Natural killer cell (primary cell): ENCODE data around the gene CXorf38. TPM values are rescaled to one million over a fixed set of nuclear protein-coding genes. Genes with fewer than 3 reads are reported as not detected.

Experiments
- ATAC-seq, 3 donors: fragments of 150-1000 bp in 2 of 3; fragments of 200-7000 bp in 1 of 3; cut with Tn5 transposase; 1 replicate in 1 of 3; 2 replicates in 2 of 3; pipeline ENCODE4 v1.10.0; 2021; ENCODE audit warnings: mild to moderate bottlenecking in 2 of 3, moderate library complexity in 2 of 3
- DNase-seq, 2 donors: peaks; one replicate each; pipeline versions ENCODE4 v3.0.0 to v3.0.0-alpha.2; 2013 to 2021; ENCODE audit warnings: mixed read lengths in 1 of 2
- H3K27ac ChIP-seq: one replicate; pipeline ENCODE4 v1.5.1; 2013; ENCODE audit warnings: mild to moderate bottlenecking, low read length
- H3K27me3 ChIP-seq: one replicate; pipeline ENCODE4 v1.6.1; 2013; ENCODE audit warnings: low read length; ENCODE audit not compliant: control insufficient read depth, insufficient read depth
- H3K36me3 ChIP-seq: one replicate; pipeline ENCODE4 v1.6.1; 2013; ENCODE audit warnings: low read length; ENCODE audit not compliant: control insufficient read depth, insufficient read depth
- H3K4me1 ChIP-seq: one replicate; pipeline ENCODE4 v1.6.1; 2013; ENCODE audit warnings: low read length; ENCODE audit not compliant: control insufficient read depth, insufficient read depth
- H3K4me3 ChIP-seq: one replicate; pipeline ENCODE4 v1.5.1; 2013; ENCODE audit warnings: low read length
- H3K9me3 ChIP-seq: one replicate; pipeline ENCODE4 v1.6.1; 2013; ENCODE audit warnings: low read length; ENCODE audit not compliant: control insufficient read depth, insufficient read depth
- H3K27ac Mint-ChIP-seq, 2 donors: one replicate each; pipeline ENCODE4 v1.8.0; 2022; ENCODE audit warnings: mild to moderate bottlenecking in 2 of 2, mixed read lengths in 2 of 2, moderate library complexity in 1 of 2
- H3K27me3 Mint-ChIP-seq, 2 donors: one replicate each; pipeline ENCODE4 v1.8.0; 2022; ENCODE audit warnings: low read depth in 2 of 2, mixed read lengths in 2 of 2
- H3K36me3 Mint-ChIP-seq: one replicate; pipeline ENCODE4 v1.8.0; 2022; ENCODE audit warnings: mixed read lengths
- H3K4me1 Mint-ChIP-seq, 2 donors: one replicate each; pipeline ENCODE4 v1.8.0; 2022; ENCODE audit warnings: mixed read lengths in 2 of 2
- H3K4me3 Mint-ChIP-seq: one replicate; pipeline ENCODE4 v1.8.0; 2022; ENCODE audit warnings: mild to moderate bottlenecking, moderate library complexity, mixed read lengths
- H3K9me3 Mint-ChIP-seq, 2 donors: one replicate each; pipeline ENCODE4 v1.8.0; 2022; ENCODE audit warnings: mixed read lengths in 2 of 2
- WGBS: methylation state at CpG from one replicate; pipeline ENCODE4 v1.1.7; 2013; ENCODE audit warnings: missing lambda C conversion rate; ENCODE audit not compliant: insufficient coverage; 5-methylcytosine and 5-hydroxymethylcytosine counted together
- intact Hi-C: fragments of 100-400 bp; cut with micrococcal nuclease; formaldehyde crosslinking; loops from one replicate; pipeline ENCODE4 v1.14.2; 2022
- total RNA-seq, 4 donors: library from RNA; stranded (reverse); fragments of 120-200 nt in 1 of 4; gene quantifications; one replicate each; pipeline versions ENCODE4 v1.2.3 to v1.2.4, GENCODE V29; 2013 to 2022
- TF ChIP-seq, protein P1 (sequence below): fragments of 200-600 bp; IDR thresholded peaks from one replicate; pipeline ENCODE4 v1.8.0; 2022; ENCODE audit warnings: antibody characterized with exemption

The CXorf38 gene
- total RNA-seq, 3 donors from 2014 or later (not counting 1 experiment from before 2014, with no cell fraction given): 27.5 to 46.1 (median 30.9) TPM

DNA sequence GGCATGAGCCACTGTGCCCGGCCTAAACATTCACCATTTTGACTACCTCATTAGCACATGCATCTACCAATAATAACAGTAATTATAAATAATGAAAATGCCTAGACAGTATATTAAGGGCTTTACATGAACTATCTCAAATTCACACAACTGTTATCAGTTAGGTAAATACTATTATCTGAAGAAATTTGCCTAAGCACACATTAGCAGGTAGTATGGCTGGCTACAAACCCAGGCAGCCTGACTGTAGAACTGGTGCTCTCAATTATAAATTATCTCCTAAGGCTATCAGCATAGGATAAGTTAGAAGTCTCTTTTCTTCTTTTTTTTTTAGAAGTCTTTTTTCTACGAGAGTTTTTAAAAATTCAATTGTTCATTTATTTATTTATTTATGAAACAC is 14.1 kb upstream of the CXorf38 start:
- Histone ChIP-seq H3K4me3 (no peak overlapping the region), H3K36me3 (peaks cover 23% of the 10 kb centered on the region), H3K27ac (no peak overlapping the region), H3K9me3 (no peaks in the 10 kb centered on the region), H3K4me1 (peaks cover 27% of the 10 kb centered on the region), H3K27me3 (no peaks in the 10 kb centered on the region)
- TF ChIP-seq, protein P1, sequence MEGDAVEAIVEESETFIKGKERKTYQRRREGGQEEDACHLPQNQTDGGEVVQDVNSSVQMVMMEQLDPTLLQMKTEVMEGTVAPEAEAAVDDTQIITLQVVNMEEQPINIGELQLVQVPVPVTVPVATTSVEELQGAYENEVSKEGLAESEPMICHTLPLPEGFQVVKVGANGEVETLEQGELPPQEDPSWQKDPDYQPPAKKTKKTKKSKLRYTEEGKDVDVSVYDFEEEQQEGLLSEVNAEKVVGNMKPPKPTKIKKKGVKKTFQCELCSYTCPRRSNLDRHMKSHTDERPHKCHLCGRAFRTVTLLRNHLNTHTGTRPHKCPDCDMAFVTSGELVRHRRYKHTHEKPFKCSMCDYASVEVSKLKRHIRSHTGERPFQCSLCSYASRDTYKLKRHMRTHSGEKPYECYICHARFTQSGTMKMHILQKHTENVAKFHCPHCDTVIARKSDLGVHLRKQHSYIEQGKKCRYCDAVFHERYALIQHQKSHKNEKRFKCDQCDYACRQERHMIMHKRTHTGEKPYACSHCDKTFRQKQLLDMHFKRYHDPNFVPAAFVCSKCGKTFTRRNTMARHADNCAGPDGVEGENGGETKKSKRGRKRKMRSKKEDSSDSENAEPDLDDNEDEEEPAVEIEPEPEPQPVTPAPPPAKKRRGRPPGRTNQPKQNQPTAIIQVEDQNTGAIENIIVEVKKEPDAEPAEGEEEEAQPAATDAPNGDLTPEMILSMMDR: no peak
- no peaks in the 10 kb centered on the region for H3K27me3 Mint-ChIP-seq
- peaks cover 17 to 19% of the 10 kb centered on the region in 2 donors for H3K4me1 Mint-ChIP-seq
- H3K9me3 Mint-ChIP-seq: no peaks in the 10 kb centered on the region
- intact Hi-C loops: no loop called here
- no CpG with 5 or more reads among the region's 2 CpGs for WGBS
- DNase-seq (no peak), ATAC-seq (no peak)
- no peak overlapping the region for H3K27ac Mint-ChIP-seq
- H3K4me3 Mint-ChIP-seq: no peak overlapping the region
- peaks cover 24% of the 10 kb centered on the region for H3K36me3 Mint-ChIP-seq

DNA sequence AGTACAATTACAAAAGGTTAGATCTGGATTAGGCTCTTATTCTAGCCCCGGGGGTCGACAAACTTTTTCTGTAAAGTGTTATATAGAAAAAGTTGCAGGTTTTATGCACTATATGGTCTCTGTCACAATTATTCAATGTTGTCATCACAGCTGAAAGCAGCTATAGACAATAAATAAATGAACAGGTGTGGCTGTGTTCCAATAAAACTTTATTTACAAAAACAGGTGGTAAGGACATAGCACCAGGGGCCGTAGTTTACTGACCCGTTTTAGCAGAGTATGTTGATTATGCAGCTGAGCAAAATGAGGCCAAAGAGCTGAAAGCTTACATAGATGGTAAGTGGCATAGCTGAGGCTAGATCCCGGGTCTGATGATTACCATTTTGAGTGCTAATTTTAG is 13.0 kb upstream of the CXorf38 start:
- Mint-ChIP-seq H3K4me3 (no peak overlapping the region), H3K27ac (no peak overlapping the region), H3K27me3 (no peaks in the 10 kb centered on the region), H3K36me3 (peaks cover 13% of the 10 kb centered on the region), H3K9me3 (no peaks in the 10 kb centered on the region), H3K4me1 (peaks cover 17 to 19% of the 10 kb centered on the region in 2 donors)
- Histone ChIP-seq H3K9me3 (no peaks in the 10 kb centered on the region), H3K27ac (no peak overlapping the region), H3K27me3 (no peaks in the 10 kb centered on the region), H3K4me3 (no peak overlapping the region), H3K4me1 (peaks cover 27% of the 10 kb centered on the region), H3K36me3 (peaks cover 17% of the 10 kb centered on the region)
- intact Hi-C loops: no loop called here
- ATAC-seq: no peak
- no peak for DNase-seq
- 95% methylated on average over 4 of the region's 5 CpGs for WGBS
- TF ChIP-seq, protein P1: no peak

DNA sequence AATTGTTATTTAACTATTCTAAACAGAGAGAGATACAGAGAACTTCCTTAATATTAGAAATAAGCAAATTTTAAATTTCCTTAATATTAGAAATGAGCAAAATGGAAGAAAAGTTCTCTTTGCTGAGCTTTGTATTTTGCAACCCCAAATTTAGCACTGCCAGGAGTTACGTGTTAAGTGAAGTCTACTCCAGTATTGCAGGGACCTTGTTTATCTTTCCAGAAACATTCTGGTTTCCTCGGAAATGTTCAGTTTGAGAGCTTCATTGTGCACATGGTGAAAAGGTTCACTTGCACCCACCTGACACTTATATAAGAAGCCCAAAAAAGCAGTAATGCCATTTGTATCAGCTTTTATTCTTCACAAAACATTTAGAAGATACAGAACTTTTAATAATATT is 6.2 kb upstream of the CXorf38 start:
- Mint-ChIP-seq H3K27me3 (no peaks in the 10 kb centered on the region), H3K9me3 (no peaks in the 10 kb centered on the region), H3K27ac (no peak overlapping the region), H3K36me3 (peaks cover 11% of the 10 kb centered on the region), H3K4me1 (peaks cover 5 to 6% of the 10 kb centered on the region in 2 donors), H3K4me3 (no peak overlapping the region)
- Histone ChIP-seq H3K4me1 (no peaks in the 10 kb centered on the region), H3K36me3 (peaks cover 20% of the 10 kb centered on the region), H3K27ac (no peak overlapping the region), H3K27me3 (no peaks in the 10 kb centered on the region), H3K4me3 (no peak overlapping the region), H3K9me3 (no peaks in the 10 kb centered on the region)
- ATAC-seq (no peak), DNase-seq (no peak)
- WGBS: 93% methylated on average over 2 of the region's 2 CpGs
- TF ChIP-seq, protein P1: no peak
- intact Hi-C loops: loop anchor here (10.0 kb wide), 1 partner anchor 461 kb away; no protein-coding TSS in a partner anchor

DNA sequence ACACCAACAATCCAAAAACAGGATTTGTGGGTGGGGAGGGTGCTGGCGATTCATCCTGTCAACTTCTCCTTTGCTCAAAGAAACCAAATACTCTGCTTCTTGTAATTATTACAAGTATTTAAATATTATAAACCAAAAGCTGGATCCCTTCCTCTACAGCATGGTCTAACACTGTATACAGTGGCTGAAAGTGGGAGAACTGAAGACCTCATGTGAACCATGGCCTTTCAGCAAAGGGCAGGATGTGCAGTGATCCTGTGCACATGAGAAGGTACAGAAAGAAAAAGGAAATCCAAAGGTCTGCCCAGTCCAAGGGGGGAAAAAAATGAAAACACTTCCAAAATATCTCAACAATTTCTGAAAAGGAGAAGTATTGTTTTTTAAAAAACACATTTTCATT is 5.3 kb upstream of the CXorf38 start:
- intact Hi-C loops: loop anchor here (10.0 kb wide), 1 partner anchor 462 kb away; no protein-coding TSS in a partner anchor
- no peak overlapping the region for H3K27ac Mint-ChIP-seq
- no peaks in the 10 kb centered on the region for H3K9me3 ChIP-seq

More for the DNA sequence above, 5.3 kb upstream of the CXorf38 start:
- no CpG with 5 or more reads among the region's 1 CpG for WGBS
- no peak for ATAC-seq
- Mint-ChIP-seq H3K27me3 (no peaks in the 10 kb centered on the region), H3K36me3 (peaks cover 11% of the 10 kb centered on the region), H3K9me3 (no peaks in the 10 kb centered on the region), H3K4me3 (no peak overlapping the region), H3K4me1 (peaks cover 8 to 9% of the 10 kb centered on the region in 2 donors)
- DNase-seq: no peak
- H3K27ac ChIP-seq: no peak overlapping the region
- TF ChIP-seq, protein P1: no peak
- H3K4me3 ChIP-seq: no peak overlapping the region
- H3K36me3 ChIP-seq: peaks cover 20% of the 10 kb centered on the region
- no peaks in the 10 kb centered on the region for H3K27me3 ChIP-seq
- peaks cover 4% of the 10 kb centered on the region for H3K4me1 ChIP-seq
